KMS-11 (cell line): ENCODE data around the gene HACD3.
A peak's percentile ranks its signal among the peaks of the same experiment; 100 is the strongest.

Experiments
- H2AFZ ChIP-seq: fragments of 200-600 bp; sonication (generic); 2 replicates; pipeline ENCODE4 v1.6.1; 2016; ENCODE audit warnings: antibody characterized with exemption, mixed run types, low read depth
- H3K27ac ChIP-seq: fragments of 200-600 bp; sonication (generic); 2 replicates; pipeline ENCODE4 v1.6.1; 2016; ENCODE audit warnings: mild to moderate bottlenecking, mixed run types
- H3K27me3 ChIP-seq: fragments of 200-600 bp; sonication (generic); 2 replicates; pipeline ENCODE4 v1.6.1; 2017; ENCODE audit warnings: mild to moderate bottlenecking, low read depth, mixed run types, moderate library complexity; ENCODE audit not compliant: insufficient read depth
- H3K36me3 ChIP-seq: fragments of 200-600 bp; sonication (generic); 2 replicates; pipeline ENCODE4 v1.6.1; 2017; ENCODE audit warnings: mild to moderate bottlenecking, mixed run types; ENCODE audit not compliant: insufficient read depth
- H3K4me1 ChIP-seq: fragments of 200-600 bp; sonication (generic); 2 replicates; pipeline ENCODE4 v1.6.1; 2016; ENCODE audit warnings: mild to moderate bottlenecking, low read depth, mixed run types; ENCODE audit not compliant: poor library complexity, severe bottlenecking
- H3K4me2 ChIP-seq: fragments of 200-600 bp; sonication (generic); 2 replicates; pipeline ENCODE4 v1.7.0; 2016; ENCODE audit warnings: mild to moderate bottlenecking, mixed run types
- H3K4me3 ChIP-seq: fragments of 200-600 bp; sonication (generic); IDR thresholded peaks from 2 replicates; pipeline ENCODE4 v1.6.1; 2017; ENCODE audit warnings: low read depth, low read length, mixed read lengths; ENCODE audit not compliant: insufficient read depth
- H3K79me2 ChIP-seq: fragments of 200-600 bp; sonication (generic); 2 replicates; pipeline ENCODE4 v1.6.1; 2016; ENCODE audit warnings: low read depth, mixed run types; ENCODE audit not compliant: insufficient read depth
- H3K9ac ChIP-seq: fragments of 200-600 bp; sonication (generic); 2 replicates; pipeline ENCODE4 v1.6.1; 2016; ENCODE audit warnings: mild to moderate bottlenecking, mixed run types
- H4K20me1 ChIP-seq: fragments of 200-600 bp; sonication (generic); 2 replicates; pipeline ENCODE4 v1.6.1; 2016; ENCODE audit warnings: mild to moderate bottlenecking, mixed run types; ENCODE audit not compliant: insufficient read depth
- TF ChIP-seq, protein P1 (sequence below): fragments of 200-600 bp; sonication (generic); conservative IDR thresholded peaks from 2 replicates; pipeline ENCODE4 v1.6.1; 2017; ENCODE audit warnings: low read depth, mild to moderate bottlenecking, antibody characterized with exemption, low read length, moderate library complexity, mixed read lengths

HACD3 gene

DNA sequence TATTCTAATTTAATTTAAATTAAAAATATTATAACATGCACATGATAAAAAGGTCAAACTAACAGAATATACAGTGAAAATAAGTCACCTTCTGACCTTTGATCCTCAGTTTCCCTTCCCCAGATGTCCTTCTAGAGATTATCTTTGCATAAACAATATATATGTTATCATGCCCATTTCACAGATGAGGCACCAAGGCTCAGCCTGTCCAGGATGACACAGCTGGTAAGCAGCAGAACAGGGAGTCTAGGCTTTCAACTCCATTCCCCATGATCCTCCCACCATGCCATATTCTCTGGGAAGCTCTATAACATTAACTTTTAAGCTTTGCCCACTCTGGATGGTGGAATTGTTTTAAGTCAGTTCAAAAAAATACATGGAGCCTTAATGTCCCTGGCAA is 92.8 kb downstream of the HACD3 start:
- no peaks in the 10 kb centered on the region for H3K79me2 ChIP-seq
- TF ChIP-seq, protein P1, sequence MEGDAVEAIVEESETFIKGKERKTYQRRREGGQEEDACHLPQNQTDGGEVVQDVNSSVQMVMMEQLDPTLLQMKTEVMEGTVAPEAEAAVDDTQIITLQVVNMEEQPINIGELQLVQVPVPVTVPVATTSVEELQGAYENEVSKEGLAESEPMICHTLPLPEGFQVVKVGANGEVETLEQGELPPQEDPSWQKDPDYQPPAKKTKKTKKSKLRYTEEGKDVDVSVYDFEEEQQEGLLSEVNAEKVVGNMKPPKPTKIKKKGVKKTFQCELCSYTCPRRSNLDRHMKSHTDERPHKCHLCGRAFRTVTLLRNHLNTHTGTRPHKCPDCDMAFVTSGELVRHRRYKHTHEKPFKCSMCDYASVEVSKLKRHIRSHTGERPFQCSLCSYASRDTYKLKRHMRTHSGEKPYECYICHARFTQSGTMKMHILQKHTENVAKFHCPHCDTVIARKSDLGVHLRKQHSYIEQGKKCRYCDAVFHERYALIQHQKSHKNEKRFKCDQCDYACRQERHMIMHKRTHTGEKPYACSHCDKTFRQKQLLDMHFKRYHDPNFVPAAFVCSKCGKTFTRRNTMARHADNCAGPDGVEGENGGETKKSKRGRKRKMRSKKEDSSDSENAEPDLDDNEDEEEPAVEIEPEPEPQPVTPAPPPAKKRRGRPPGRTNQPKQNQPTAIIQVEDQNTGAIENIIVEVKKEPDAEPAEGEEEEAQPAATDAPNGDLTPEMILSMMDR = no peak
- no peak overlapping the region for H3K4me3 ChIP-seq
- H3K27me3 ChIP-seq = no peaks in the 10 kb centered on the region
- no peaks in the 10 kb centered on the region for H3K36me3 ChIP-seq
- no peak overlapping the region for H3K9ac ChIP-seq
- no peaks in the 10 kb centered on the region for H4K20me1 ChIP-seq
- H3K4me2 ChIP-seq = no peak overlapping the region
- no peak overlapping the region for H2AFZ ChIP-seq
- H3K4me1 ChIP-seq = peaks cover 13% of the 10 kb centered on the region
- no peak overlapping the region for H3K27ac ChIP-seq

DNA sequence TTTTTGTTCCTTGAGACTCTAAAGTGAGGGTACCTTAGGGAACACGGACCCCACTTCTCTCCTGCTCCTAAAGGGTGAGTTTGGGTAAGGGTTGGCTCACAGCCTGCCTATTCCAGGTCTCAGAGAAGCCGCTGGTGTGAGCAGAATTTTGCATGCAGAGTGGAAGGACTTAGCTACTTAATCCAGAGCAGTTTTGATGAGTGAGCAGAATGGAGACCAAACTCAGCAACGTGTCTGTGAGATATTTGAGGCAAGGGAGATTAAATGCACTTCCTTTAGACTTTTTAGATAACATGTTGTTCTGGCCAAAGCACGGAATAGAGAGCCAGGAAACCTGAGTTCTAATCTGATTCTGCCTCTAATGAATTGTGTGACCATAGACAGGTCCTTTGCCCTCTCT is 96.6 kb downstream of the HACD3 start:
- H3K4me1 ChIP-seq = peaks cover 42% of the 10 kb centered on the region
- H2AFZ ChIP-seq = no peak overlapping the region
- H4K20me1 ChIP-seq = no peaks in the 10 kb centered on the region
- peak overlapping the region; percentile 18; the same call in 1 of the 2 replicates for H3K4me2 ChIP-seq
- no peak overlapping the region for H3K9ac ChIP-seq
- no peaks in the 10 kb centered on the region for H3K27me3 ChIP-seq
- H3K79me2 ChIP-seq = no peaks in the 10 kb centered on the region
- H3K4me3 ChIP-seq = no peak overlapping the region
- no peaks in the 10 kb centered on the region for H3K36me3 ChIP-seq
- TF ChIP-seq, protein P1 = no peak
- H3K27ac ChIP-seq = no peak overlapping the region
